NCI-H69 (cell line): Measurements from ENCODE around the gene BTBD3.

Experiments used
- DNase-seq: peaks from one replicate; lab custom pipeline; 2025; lab: John Stamatoyannopoulos, UW

The BTBD3 gene

GRCh38 chr20:11918391-11918845, 725 bp downstream of the BTBD3 start:
- DNase-seq = peak; percentile 63

DNA sequence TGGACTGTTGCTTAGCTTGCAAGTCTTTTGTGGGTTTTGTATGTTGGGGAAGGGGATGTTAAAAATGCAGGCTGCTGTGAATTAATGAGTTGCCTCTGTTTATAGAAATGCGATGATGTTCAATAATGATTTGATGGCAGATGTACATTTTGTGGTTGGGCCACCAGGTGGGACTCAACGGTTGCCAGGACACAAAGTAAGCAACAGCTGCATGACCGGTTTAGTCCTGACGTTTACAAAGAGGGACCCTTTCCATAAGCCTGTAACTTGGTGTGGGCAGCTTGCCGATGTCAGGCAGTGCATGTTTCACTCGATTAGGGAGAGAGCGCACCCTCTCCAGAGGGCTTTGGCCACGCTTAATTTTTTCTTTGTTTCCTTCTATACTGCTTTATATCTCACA, 1.3 kb downstream of the BTBD3 start:
- peak; percentile 98 for DNase-seq

GRCh38 chr20:11919581-11919980, 1.9 kb downstream of the BTBD3 start:
- peak; percentile 73 for DNase-seq

- peak; percentile 47 for DNase-seq
Observed at GRCh38 chr20:11920083-11920482, 2.4 kb downstream of the BTBD3 start.

DNA sequence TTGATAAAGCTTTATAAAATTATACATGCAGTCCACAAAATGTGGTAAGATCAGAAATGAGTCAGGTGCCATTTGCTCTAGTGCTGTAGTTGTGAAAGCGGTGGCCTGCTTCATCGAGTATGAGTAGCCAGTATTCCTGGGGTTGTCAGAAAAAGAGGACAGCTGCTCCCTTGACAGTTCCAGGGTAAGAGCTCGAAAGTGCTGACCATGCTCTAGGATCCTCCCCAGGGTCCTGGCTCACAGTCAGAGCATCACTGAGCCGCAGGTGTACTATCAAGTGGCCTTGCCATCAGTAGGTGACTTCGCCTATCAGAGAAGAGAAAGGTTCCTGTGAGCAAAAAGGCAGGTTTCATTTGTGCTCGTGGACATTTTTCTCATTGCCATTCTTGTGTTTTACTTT, 3.6 kb downstream of the BTBD3 start:
- peak; percentile 79 for DNase-seq

- peak; percentile 18 for DNase-seq
Observed at GRCh38 chr20:11922561-11922960, 4.9 kb downstream of the BTBD3 start.

DNA sequence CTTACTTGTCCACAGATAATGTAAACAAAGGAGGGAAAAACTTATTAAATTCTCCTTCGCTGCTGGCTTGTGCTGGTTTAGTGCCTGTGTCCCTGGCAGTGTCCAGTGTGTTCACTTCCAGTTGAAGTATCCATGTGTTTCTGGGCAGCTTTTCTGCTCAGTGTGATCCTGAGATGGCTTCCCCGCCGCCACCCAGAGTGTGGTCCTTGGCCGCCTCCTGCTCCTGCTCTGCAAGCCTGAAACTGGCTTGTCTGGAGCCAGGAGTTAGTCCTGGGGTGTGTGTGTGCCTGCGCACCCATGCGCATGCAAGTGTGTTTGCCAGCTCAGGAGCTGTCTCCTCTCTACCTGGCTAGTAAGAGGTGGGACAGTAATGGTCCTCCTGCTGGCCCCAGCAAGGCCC, 7.2 kb downstream of the BTBD3 start:
- DNase-seq = peak; percentile 63

GRCh38 chr20:11926292-11926998, 8.8 kb downstream of the BTBD3 start:
- DNase-seq = peak; percentile 38

GRCh38 chr20:11929947-11930346, 12.3 kb downstream of the BTBD3 start:
- DNase-seq = no peak

- peak; percentile 78 for DNase-seq
Observed at GRCh38 chr20:11935212-11936154, 17.8 kb downstream of the BTBD3 start.

DNA sequence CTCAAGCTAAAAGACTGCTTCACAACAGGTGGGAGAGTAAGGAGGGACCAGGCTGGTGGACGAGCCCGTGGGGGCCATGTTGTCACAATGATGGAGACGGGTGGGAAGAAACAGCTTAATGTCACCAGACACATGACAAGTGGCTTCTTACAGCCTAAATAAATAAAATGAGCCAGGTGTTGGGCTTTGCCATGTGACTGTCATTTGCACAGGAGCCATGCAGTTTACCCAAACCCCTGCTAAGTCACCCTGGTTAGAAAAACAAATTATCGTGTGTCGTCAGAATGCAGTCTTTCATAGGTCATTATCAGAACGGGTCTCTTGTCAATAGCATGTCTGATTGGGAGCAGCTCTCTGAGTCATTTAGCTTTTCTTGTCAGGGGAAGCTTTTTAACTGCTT, 18.5 kb downstream of the BTBD3 start:
- DNase-seq = peak; percentile 98

DNA sequence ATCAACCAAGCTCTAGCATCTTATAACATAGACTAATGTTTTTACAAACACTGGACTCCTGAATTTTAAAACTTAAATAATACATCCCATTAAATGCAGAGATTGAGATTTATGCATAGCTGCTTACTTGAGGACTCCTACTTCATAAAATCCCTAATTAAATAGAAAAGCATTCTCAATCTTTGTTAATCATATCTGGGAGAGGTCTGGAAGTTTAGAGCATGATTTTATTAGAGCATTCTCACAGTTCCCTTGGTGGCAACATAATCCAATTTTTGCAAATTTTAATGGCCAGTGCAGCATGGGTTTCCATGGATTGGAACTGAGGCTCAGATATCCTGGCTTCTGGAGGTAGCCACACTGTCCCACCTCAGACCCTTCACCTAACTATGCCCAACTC, 19.5 kb downstream of the BTBD3 start:
- DNase-seq = no peak

GRCh38 chr20:11941593-11942246, 24.0 kb downstream of the BTBD3 start:
- DNase-seq = no peak

DNA sequence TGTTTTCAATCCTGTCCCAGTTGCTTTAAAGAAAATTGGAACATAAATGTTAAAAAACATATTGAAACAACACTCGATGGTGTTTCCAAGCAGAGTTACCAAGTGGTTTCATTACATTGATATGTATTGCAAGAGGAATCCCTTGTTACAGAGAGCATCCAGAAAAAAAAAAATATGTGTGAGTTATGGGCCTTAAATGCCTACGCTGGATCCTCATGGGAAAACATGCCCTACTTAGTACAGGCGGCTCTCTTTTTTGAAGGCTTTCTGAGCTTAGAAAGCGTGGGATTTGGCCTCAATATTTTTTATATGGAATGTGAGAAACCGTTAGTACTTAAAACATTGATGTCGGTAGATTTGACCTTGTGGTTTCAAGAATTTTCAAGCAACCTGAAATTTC, 26.1 kb downstream of the BTBD3 start:
- DNase-seq = no peak

- no peak for DNase-seq
Observed at GRCh38 chr20:11948806-11949205, 31.1 kb downstream of the BTBD3 start.

DNA sequence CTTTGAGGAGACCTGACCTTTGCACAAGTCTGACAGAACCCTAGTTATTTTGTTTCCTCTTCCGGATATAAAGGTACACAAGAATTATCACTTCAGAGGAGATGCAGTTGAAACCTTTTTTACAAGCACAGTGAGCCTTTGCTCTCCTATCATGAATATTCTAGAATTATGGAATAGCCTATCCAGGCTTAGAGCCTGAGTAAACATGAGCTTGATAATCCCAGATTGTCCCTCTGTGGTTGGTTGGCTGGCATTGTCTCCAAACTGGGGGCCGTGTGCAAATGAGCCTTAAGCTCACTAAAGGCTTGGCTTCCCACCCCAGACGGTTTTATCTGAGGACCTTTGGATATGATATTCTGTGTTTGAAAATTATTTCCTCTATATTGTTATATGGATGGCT, 32.0 kb downstream of the BTBD3 start:
- DNase-seq = no peak

DNA sequence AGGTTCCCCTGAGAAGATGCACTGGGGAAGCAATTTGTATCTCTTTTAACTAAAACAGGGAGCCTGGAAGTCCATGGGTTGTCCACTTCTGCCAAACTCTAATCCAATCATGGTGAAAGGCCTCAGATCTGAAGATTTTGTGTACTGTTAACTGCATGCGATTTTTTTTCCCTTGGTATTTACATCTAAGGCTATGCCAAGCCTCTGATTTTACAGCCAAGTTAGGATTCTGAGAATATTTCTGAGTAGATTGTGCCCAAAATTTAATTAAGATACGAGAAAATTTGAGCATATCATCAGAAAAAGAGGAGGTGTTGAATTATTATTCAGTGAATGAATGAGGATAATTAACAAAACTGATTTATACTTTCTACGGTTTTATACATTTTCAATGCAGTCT, 34.0 kb downstream of the BTBD3 start:
- DNase-seq = no peak

- no peak for DNase-seq
Observed at GRCh38 chr20:11952639-11953038, 34.9 kb downstream of the BTBD3 start.

- DNase-seq = no peak
Observed at GRCh38 chr20:11957911-11958310, 40.2 kb downstream of the BTBD3 start.

DNA sequence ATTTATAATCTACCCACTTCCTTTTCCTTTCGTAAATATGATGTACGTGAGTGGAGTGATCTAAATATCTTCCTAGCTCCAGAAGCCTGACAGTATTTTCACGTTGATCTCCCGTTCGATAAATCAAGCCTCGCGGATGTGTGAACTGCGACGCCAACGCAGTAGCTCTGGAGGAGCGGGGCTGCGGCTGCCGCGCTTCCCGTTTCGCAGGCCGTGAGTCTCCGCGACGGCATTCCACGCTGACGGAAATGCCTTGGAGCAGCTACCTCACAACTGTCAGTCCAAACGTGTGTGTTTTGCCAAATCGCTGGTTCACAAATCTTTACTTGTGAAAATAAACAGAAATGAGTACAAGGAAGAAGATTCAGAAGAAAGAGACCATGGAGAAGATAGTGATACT, 41.2 kb downstream of the BTBD3 start:
- no peak for DNase-seq

- DNase-seq = peak; percentile 15
Observed at GRCh38 chr20:11965602-11966001, 47.9 kb downstream of the BTBD3 start.

DNA sequence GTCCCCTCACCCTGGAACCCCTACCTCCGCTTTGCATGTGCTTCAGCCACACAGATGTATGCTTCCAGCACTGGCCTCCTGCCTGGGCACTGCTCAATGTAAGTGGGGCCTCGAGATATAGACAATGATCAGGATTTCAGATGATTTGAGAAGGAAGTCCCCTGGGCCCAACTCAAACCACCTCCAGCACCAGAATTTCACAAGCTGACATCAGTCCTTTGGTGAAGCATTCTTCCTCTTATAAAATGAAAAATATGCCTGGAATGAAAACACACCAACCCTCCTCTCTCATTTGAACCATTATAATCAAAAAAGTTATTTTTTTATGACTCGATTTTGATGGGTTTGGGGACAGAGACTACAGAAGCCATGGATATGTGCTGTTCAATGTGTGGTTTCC, 48.5 kb downstream of the BTBD3 start:
- no peak for DNase-seq
